Mesodermal cell (in vitro differentiated cells): Measurements from ENCODE around the gene PBLD.
A peak's percentile ranks its signal among the peaks of the same experiment; 100 is the strongest.
"Not testable (repeated sequence)": the region's sequence is repeated elsewhere in the genome, so short reads cannot be mapped to it uniquely, and the experiment has no call there.

Experiments used
- H3K27ac ChIP-seq: 2 replicates; pipeline ENCODE4 v1.7.0; 2013; ENCODE audit warnings: mild to moderate bottlenecking, low read depth, low read length, moderate library complexity; ENCODE audit not compliant: severe bottlenecking
- H3K36me3 ChIP-seq: 2 replicates; pipeline ENCODE4 v1.7.1; 2013; ENCODE audit warnings: mild to moderate bottlenecking, low read length, moderate library complexity; ENCODE audit not compliant: control insufficient read depth, insufficient read depth
- H3K4me1 ChIP-seq: one replicate; pipeline ENCODE4 v1.7.1; 2013; ENCODE audit warnings: mild to moderate bottlenecking, low read length; ENCODE audit not compliant: insufficient read depth, control insufficient read depth, poor library complexity, severe bottlenecking
- H3K4me3 ChIP-seq: 2 replicates; pipeline ENCODE4 v1.7.0; 2013; ENCODE audit warnings: low read length, control low read depth, mild to moderate bottlenecking; ENCODE audit not compliant: insufficient read depth, poor library complexity, severe bottlenecking; ENCODE audit errors: extremely low read depth
- H3K9me3 ChIP-seq: 2 replicates; pipeline ENCODE4 v1.7.1; 2013; ENCODE audit warnings: mild to moderate bottlenecking, low read length, moderate library complexity; ENCODE audit not compliant: control insufficient read depth
- WGBS, 2 experiments: methylation state at CpG; one replicate each; pipeline ENCODE4 v1.1.5; 2013; ENCODE audit warnings: missing lambda C conversion rate in 2 of 2; ENCODE audit not compliant: insufficient coverage in 2 of 2; 5-methylcytosine and 5-hydroxymethylcytosine counted together

Gene PBLD

GRCh38 chr10:68277814-68278213 lies 54.9 kb downstream of the PBLD start:
- H3K4me3 ChIP-seq, H3K4me1 ChIP-seq, H3K9me3 ChIP-seq, H3K27ac ChIP-seq, H3K36me3 ChIP-seq: not testable (repeated sequence)
- WGBS, 2 experiments = 90 to 100% methylated on average over 1 of the region's 2 CpGs

DNA sequence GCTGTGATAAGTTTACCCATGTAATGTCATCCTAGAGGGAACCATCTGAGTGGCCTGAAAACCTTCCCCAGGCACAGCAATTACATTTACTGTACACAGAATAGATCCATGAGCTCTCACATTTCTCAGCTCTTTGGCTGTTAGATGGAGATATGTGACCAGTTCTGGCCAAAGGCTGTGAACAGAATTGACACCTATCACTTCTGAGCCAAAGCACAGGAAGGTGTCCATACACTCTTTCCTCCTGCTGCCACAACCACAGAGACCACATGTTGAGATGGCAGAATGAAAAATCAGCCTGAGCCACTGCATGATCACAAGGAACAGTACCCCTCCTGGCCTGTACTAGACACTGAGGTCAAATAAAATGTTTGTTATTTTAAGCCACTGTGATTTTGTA lies 56.5 kb downstream of the PBLD start:
- Histone ChIP-seq H3K4me1 (no peaks in the 10 kb centered on the region), H3K27ac (no peak overlapping the region), H3K9me3 (peaks cover 8% of the 10 kb centered on the region), H3K36me3 (no peaks in the 10 kb centered on the region), H3K4me3 (no peak overlapping the region)

- Histone ChIP-seq H3K4me1 (no peaks in the 10 kb centered on the region), H3K4me3 (no peak overlapping the region), H3K27ac (no peak overlapping the region), H3K9me3 (peaks cover 8% of the 10 kb centered on the region), H3K36me3 (no peaks in the 10 kb centered on the region)
- WGBS, 2 experiments = 86% methylated on average over 1 of the region's 2 CpGs; no CpG with 5 or more reads in 1 of the 2 experiments
Observed at GRCh38 chr10:68275600-68276126, 57.1 kb downstream of the PBLD start.

GRCh38 chr10:68272833-68273232 lies 59.9 kb downstream of the PBLD start:
- H3K4me3 ChIP-seq = no peak overlapping the region
- H3K36me3 ChIP-seq = no peaks in the 10 kb centered on the region
- H3K4me1 ChIP-seq = no peaks in the 10 kb centered on the region
- no peak overlapping the region for H3K27ac ChIP-seq
- peaks cover 4% of the 10 kb centered on the region for H3K9me3 ChIP-seq

DNA sequence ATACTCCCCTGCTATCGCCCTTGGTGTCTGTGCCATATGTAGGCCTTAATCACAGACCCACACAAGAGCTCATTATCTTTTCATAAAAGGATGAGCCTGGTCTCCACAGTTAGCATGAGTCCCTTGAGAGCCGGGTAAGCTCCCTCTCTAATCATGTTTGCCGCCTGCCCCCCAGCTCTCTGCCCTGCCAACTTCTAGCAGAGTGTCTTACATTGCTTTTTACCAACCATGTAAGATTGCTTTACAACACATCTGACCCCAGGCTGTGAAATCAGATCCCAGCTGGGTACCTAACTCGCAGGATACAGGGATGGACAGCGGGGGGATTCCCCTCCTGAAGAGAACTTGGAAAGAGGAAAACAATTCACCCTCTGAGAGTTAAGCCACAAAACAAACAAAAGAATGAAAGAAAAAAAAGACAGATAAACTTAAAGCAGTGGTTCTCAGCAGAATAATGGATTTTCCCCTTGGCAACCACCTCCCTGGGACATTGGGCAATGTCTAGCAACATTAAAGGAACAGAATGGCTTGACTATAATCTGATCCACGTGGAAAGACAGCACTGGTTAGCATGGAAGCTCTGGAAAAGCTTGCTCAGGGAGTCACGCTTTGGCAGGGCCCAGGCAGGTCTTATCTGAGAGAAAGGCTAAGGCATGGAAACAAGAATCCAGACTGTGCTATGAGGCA lies 61.4 kb downstream of the PBLD start:
- Histone ChIP-seq H3K4me3 (no peak overlapping the region), H3K27ac (peak overlapping the region; percentile 16), H3K36me3 (no peaks in the 10 kb centered on the region), H3K4me1 (no peaks in the 10 kb centered on the region), H3K9me3 (no peaks in the 10 kb centered on the region)
- 66 to 72% methylated on average over 5 of the region's 7 CpGs for WGBS, 2 experiments

DNA sequence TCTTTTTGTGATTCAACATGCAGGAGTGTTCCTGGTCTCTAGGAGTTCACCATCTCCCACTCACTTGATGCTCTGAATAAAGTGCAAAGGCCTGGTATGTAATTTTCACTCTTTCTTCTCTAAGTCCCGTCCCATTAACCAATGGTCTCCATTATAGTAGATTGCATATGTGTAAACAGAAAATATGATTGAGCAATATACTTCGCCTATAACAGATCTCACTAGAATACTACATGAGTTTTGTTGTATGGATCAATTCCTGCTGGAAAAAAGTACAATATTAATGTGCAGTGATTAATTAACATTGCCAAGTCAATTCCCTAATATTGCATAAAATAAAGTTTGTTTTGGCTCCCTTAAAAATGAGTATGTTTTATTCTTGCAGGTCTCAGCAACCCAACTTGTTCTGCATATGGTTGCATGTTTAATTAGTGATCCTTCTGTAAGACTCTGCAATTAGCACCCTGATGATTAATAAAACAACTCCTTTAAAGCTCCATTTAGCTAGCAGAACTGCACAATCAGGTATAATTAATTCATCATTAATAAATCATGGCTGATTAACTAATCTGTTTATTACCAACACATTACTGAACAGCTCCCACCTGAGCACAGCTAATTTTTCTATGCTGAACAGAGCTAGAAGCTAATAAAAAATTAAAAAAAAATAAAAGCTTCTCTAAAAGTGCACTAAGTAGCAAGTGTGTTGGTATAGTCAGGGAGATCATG lies 63.0 kb downstream of the PBLD start:
- Histone ChIP-seq H3K27ac (no peak overlapping the region), H3K4me1 (no peaks in the 10 kb centered on the region), H3K36me3 (no peaks in the 10 kb centered on the region), H3K4me3 (no peak overlapping the region), H3K9me3 (peaks cover 7% of the 10 kb centered on the region)
- no CpG with 5 or more reads among the region's 2 CpGs for WGBS, 2 experiments

DNA sequence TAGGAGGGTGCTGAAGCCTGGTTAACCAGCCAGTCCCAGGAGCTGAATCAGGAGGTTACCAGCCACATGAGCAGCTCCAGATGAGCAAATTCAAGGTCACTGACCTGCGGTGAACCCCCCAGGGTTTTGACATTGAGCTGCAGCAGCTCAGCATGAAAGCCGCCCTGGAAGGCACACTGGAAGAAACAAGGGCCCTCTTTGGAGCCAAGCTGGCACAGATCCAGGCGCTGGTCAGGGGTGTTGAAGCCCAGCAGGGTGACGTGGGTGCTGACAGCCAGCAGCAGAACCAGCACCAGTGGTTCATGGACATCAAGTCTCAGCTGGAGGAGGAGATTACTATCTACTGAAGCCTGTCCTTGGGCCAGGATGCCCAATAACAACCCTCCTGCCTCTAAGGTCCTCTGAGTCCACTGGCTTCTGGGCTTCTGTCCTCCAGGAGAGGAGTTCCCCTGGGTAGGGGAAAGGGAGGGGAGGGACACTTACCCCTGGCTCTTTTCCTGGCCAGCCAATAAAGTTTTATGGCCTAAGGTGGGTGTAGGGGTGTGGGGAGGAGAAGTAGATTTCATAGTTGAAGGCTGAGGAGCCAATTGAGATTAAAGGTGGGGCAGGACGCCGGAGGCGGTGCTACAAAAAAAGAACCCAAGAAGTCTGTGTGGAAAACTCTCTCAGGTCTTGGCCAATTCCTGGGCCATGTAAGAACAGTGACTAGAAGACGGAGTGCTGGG lies 71.4 kb downstream of the PBLD start:
- no peaks in the 10 kb centered on the region for H3K4me1 ChIP-seq
- H3K9me3 ChIP-seq = peaks cover 7% of the 10 kb centered on the region
- 88 to 99% methylated on average over 8 of the region's 8 CpGs for WGBS, 2 experiments
- H3K27ac ChIP-seq = no peak overlapping the region
- no peak overlapping the region for H3K4me3 ChIP-seq
- no peaks in the 10 kb centered on the region for H3K36me3 ChIP-seq

DNA sequence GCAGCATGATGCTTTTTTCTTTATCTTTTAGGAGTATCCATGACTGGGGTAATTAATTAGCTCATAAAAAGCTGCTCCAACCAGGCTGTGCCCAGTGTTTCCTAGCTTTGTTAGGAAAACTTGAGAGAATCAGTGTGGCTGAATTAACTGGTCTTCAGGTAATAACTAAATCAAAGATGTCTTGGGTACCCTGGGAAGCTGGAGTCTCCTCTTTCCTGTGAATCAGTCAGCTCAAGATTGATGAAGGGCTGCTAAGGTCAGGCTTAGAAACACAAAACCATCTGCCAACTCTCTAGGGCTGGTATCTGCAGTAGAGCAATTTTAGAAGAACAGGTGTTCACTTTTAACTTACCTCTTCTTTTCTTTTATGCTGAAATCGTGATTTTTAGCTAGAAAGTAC lies 79.4 kb downstream of the PBLD start:
- H3K27ac ChIP-seq = no peak overlapping the region
- H3K36me3 ChIP-seq = no peaks in the 10 kb centered on the region
- no CpG with 5 or more reads among the region's 1 CpG for WGBS, 2 experiments
- H3K4me3 ChIP-seq = no peak overlapping the region
- no peaks in the 10 kb centered on the region for H3K4me1 ChIP-seq
- no peaks in the 10 kb centered on the region for H3K9me3 ChIP-seq

DNA sequence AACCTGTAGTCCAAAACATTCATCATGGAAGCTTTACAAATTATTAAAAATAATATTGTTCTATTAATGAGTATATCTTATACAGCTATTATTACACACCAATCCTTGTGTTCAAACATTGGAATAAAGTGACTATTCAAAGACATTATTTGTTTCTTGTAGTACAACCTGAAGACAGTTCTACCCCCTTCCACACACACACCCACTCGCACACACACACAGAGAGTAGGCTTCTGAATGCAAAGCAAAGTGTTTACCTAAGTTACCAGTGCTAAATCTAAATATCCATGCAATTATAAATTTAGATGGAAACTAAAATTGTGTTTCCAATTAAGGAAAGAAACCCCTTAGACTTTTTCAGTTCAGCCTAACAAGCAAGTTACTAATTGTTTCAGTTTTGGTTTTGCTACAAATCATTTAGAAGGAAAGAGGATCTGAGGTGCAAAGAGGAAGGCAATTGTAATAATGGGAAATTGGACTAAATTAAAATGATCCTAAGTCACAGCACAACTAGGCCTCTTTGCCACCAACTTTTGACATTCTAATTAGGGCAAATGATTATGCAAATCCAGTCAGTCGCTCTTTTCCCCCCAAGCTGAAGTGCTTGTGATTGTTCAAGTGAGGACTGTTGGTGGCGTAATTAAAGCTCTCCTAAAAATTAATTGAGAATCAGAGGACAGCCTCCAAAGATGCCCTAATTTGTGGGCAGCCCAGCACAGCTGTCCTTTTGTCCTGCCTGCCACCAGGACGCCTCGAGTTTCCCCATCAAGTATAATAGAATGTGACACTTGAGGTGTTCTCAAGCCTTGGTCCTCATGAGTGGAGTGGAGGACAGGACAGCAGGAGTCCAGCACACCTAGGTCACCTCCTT lies 80.9 kb downstream of the PBLD start:
- 83 to 100% methylated on average over 1 to 3 of the region's 5 CpGs for WGBS, 2 experiments
- Histone ChIP-seq H3K4me1 (no peaks in the 10 kb centered on the region), H3K4me3 (no peak overlapping the region), H3K36me3 (no peaks in the 10 kb centered on the region), H3K9me3 (no peaks in the 10 kb centered on the region), H3K27ac (no peak overlapping the region)

DNA sequence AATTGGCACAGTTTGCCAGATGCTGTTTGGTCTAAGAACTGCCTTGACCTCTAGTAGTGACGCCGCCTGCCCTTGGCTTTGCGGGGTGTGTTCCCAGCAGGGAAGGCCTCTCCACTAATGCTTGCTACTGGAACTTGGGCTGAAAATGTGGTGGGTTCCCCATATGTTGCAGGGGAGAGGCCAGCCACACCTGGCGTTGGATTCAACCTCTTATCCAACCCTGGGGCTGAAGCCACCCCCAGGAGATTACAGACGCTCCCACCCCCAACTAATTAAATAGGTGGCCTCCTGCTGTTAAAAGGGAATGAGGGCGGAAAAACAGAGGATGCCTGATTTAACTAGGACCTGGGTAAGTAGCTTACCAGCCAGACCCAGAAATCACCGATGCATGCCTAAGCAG lies 81.6 kb downstream of the PBLD start:
- Histone ChIP-seq H3K4me3 (no peak overlapping the region), H3K27ac (no peak overlapping the region), H3K4me1 (no peaks in the 10 kb centered on the region), H3K36me3 (no peaks in the 10 kb centered on the region), H3K9me3 (no peaks in the 10 kb centered on the region)
- WGBS, 2 experiments = 62 to 92% methylated on average over 3 to 6 of the region's 7 CpGs
